H1 (cell line): ENCODE measurements around the gene NOS2.

ENCODE experiments used
- CEBPB ChIP-seq: IDR thresholded peaks from 2 replicates; pipeline ENCODE4 v1.6.1; 2012; ENCODE audit warnings: low read depth, low read length
- CHD7 ChIP-seq: fragments of 300-600 bp; sonication (generic); IDR thresholded peaks from 2 replicates; pipeline ENCODE4 v1.7.1; 2012; ENCODE audit warnings: low read length, moderate library complexity, mild to moderate bottlenecking, inconsistent platforms; ENCODE audit not compliant: insufficient replicate concordance
- CTCF ChIP-seq, 3 experiments: IDR thresholded peaks; 1 replicate in 2 of 3; 2 replicates in 1 of 3; pipeline versions ENCODE4 v1.5.1 to v1.6.1; 2011; ENCODE audit warnings: low read length in 3 of 3, mild to moderate bottlenecking in 3 of 3, inconsistent platforms in 2 of 3, low read depth in 1 of 3, moderate library complexity in 1 of 3; ENCODE audit not compliant: insufficient read depth in 1 of 3; ENCODE audit errors: control extremely low read depth in 1 of 3
- EZH2 ChIP-seq: fragments of 200-600 bp; sonication (generic); IDR thresholded peaks from 2 replicates; pipeline ENCODE4 v1.7.1; 2012; ENCODE audit warnings: low read depth, mild to moderate bottlenecking, moderate library complexity, low read length, inconsistent platforms; ENCODE audit not compliant: severe bottlenecking

- no peak for TF ChIP-seq CEBPB
- TF ChIP-seq CHD7: no peak
- TF ChIP-seq EZH2: no peak
- no peak for TF ChIP-seq CTCF (IDR thresholded peaks at IDR 0.05; ENCODE audit: control extremely low read depth in 1 of 3, insufficient read depth in 1 of 3, low read depth in 1 of 3, low read length in 3 of 3)
Observed at GRCh38 chr17:27765353-27765752, 35.0 kb downstream of the NOS2 start.
